T-cell (primary cell): ENCODE measurements around the gene PRELP. TPM values are rescaled to one million over a fixed set of nuclear protein-coding genes. Genes with fewer than 3 reads are reported as not detected.
"Not testable (repeated sequence)": the region's sequence is repeated elsewhere in the genome, so short reads cannot be mapped to it uniquely, and the experiment has no call there.

ENCODE experiments used
- ATAC-seq, 4 experiments: fragments of 200-7000 bp in 3 of 4; fragments of 150-1000 bp in 1 of 4; cut with Tn5 transposase; replicated peaks in 1 of 4; 1 replicate in 3 of 4; 2 replicates in 1 of 4; pipeline ENCODE4 v1.10.0; 2021; ENCODE audit warnings: moderate library complexity in 3 of 4, mild to moderate bottlenecking in 2 of 4, moderate number of reproducible peaks in 1 of 4
- CTCF ChIA-PET, 2 donors: fragments of 300-600 bp; sonication (Branson Sonifier 250); formaldehyde crosslinking; loops; one replicate each; lab custom pipeline; 2022; ENCODE audit warnings: antibody characterized with exemption in 2 of 2; lab: Charles Lee
- POLR2A ChIA-PET, 2 donors: fragments of 300-600 bp; sonication (Branson Sonifier 250); formaldehyde crosslinking; loops; one replicate each; lab custom pipeline; 2022; ENCODE audit warnings: antibody characterized with exemption in 2 of 2; lab: Charles Lee
- DNase-seq, 35 experiments: peaks; one replicate each; pipeline versions ENCODE4 v3.0.0 to v3.0.0-alpha.2; 2013 to 2023
- H3K27ac ChIP-seq: one replicate; pipeline ENCODE4 v1.5.1; 2013; ENCODE audit warnings: low read length
- H3K27me3 ChIP-seq, 2 experiments: replicated peaks in 1 of 2; 1 replicate in 1 of 2; 2 replicates in 1 of 2; pipeline versions ENCODE4 v1.6.1 to v1.7.0; 2013; ENCODE audit warnings: low read length in 1 of 2, mixed read lengths in 1 of 2; ENCODE audit not compliant: control insufficient read depth in 2 of 2, insufficient read depth in 2 of 2; ENCODE audit errors: extremely low read depth in 1 of 2
- H3K36me3 ChIP-seq, 2 donors: 1 replicate in 1 of 2; 2 replicates in 1 of 2; pipeline versions ENCODE4 v1.6.1 to v1.7.0; 2013; ENCODE audit warnings: low read length in 1 of 2; ENCODE audit not compliant: control insufficient read depth in 2 of 2, insufficient read depth in 1 of 2; ENCODE audit errors: extremely low read depth in 1 of 2
- H3K4me1 ChIP-seq, 2 experiments: 1 replicate in 1 of 2; 2 replicates in 1 of 2; pipeline versions ENCODE4 v1.6.1 to v1.7.0; 2013; ENCODE audit warnings: low read length in 2 of 2, mixed read lengths in 1 of 2; ENCODE audit not compliant: insufficient read depth in 2 of 2, control insufficient read depth in 1 of 2; ENCODE audit errors: extremely low read depth in 1 of 2
- H3K4me3 ChIP-seq, 2 donors: 1 replicate in 1 of 2; 2 replicates in 1 of 2; pipeline versions ENCODE4 v1.5.1 to v1.7.0; 2013; ENCODE audit warnings: mild to moderate bottlenecking in 2 of 2, low read length in 1 of 2, moderate library complexity in 1 of 2; ENCODE audit not compliant: control insufficient read depth in 1 of 2; ENCODE audit errors: extremely low read depth in 1 of 2
- H3K9me3 ChIP-seq: 2 replicates; pipeline ENCODE4 v1.7.0; 2013
- H3K27ac Mint-ChIP-seq, 2 donors: one replicate each; pipeline ENCODE4 v1.8.0; 2020 to 2021; ENCODE audit warnings: mild to moderate bottlenecking in 2 of 2, mixed read lengths in 2 of 2
- H3K27me3 Mint-ChIP-seq, 2 donors: one replicate each; pipeline ENCODE4 v1.8.0; 2021 to 2022; ENCODE audit warnings: mixed read lengths in 2 of 2
- H3K36me3 Mint-ChIP-seq: one replicate; pipeline ENCODE4 v1.8.0; 2021; ENCODE audit warnings: mixed read lengths
- H3K4me1 Mint-ChIP-seq, 3 donors: one replicate each; pipeline ENCODE4 v1.8.0; 2020 to 2022; ENCODE audit warnings: mixed read lengths in 3 of 3, mild to moderate bottlenecking in 1 of 3
- H3K4me3 Mint-ChIP-seq, 3 donors: one replicate each; pipeline ENCODE4 v1.8.0; 2020 to 2022; ENCODE audit warnings: mild to moderate bottlenecking in 3 of 3, mixed read lengths in 3 of 3, moderate library complexity in 3 of 3
- H3K9me3 Mint-ChIP-seq, 3 donors: one replicate each; pipeline ENCODE4 v1.8.0; 2020 to 2022; ENCODE audit warnings: mixed read lengths in 3 of 3
- WGBS: methylation state at CpG from one replicate; pipeline ENCODE4 v1.1.5; 2013; ENCODE audit warnings: missing lambda C conversion rate; ENCODE audit not compliant: insufficient coverage; 5-methylcytosine and 5-hydroxymethylcytosine counted together
- total RNA-seq, 35 experiments: library from RNA in 6 of 35; stranded (reverse) in 6 of 35; fragments of 120-200 nt in 1 of 35; gene quantifications; one replicate each; pipeline versions ENCODE4 v1.2.1 to v1.2.4 and lab custom pipeline; 2013 to 2026

The PRELP gene
- total RNA-seq, 5 donors from 2014 or later (not counting 1 experiment from before 2014, with no cell fraction given): 0.13 to 0.18 (median 0.13) TPM; not detected in 2

GRCh38 chr1:203444171-203444576 lies 31.4 kb upstream of the PRELP start:
- H3K4me3 Mint-ChIP-seq: no peak overlapping the region
- ChIA-PET POLR2A (no interaction called here), CTCF (no interaction called here)
- DNase-seq (no peak), ATAC-seq (no peak)
- H3K4me1 Mint-ChIP-seq: no peaks in the 10 kb centered on the region
- peaks cover 0 to 5% (median 2%) of the 10 kb centered on the region in 3 donors for H3K9me3 Mint-ChIP-seq
- no peak overlapping the region for H3K27ac Mint-ChIP-seq
- Histone ChIP-seq H3K27ac (no peak overlapping the region), H3K4me3 (no peak overlapping the region), H3K4me1 (no peaks in the 10 kb centered on the region), H3K36me3 (no peaks in the 10 kb centered on the region), H3K27me3 (peaks cover 0 to 24% of the 10 kb centered on the region in 2 experiments), H3K9me3 (no peaks in the 10 kb centered on the region)
- H3K36me3 Mint-ChIP-seq: no peaks in the 10 kb centered on the region
- no CpG with 5 or more reads among the region's 1 CpG for WGBS
- peaks cover 23 to 30% of the 10 kb centered on the region in 2 donors for H3K27me3 Mint-ChIP-seq

GRCh38 chr1:203447151-203447550 lies 28.5 kb upstream of the PRELP start:
- peaks cover 29% of the 10 kb centered on the region in 2 donors for H3K27me3 Mint-ChIP-seq
- H3K27ac Mint-ChIP-seq: no peak overlapping the region
- no peaks in the 10 kb centered on the region for H3K36me3 Mint-ChIP-seq
- no peak for DNase-seq
- H3K27me3 ChIP-seq: peaks cover 0 to 23% of the 10 kb centered on the region in 2 experiments
- H3K4me3 Mint-ChIP-seq: no peak overlapping the region
- H3K4me3 ChIP-seq: no peak overlapping the region
- no peaks in the 10 kb centered on the region for H3K36me3 ChIP-seq
- no peak for ATAC-seq
- H3K27ac ChIP-seq: no peak overlapping the region
- ChIA-PET POLR2A (no interaction called here), CTCF (no interaction called here)
- H3K4me1 ChIP-seq: no peaks in the 10 kb centered on the region
- no peaks in the 10 kb centered on the region for H3K4me1 Mint-ChIP-seq
- no CpG with 5 or more reads among the region's 2 CpGs for WGBS
- peaks cover 0 to 5% (median 2%) of the 10 kb centered on the region in 3 donors for H3K9me3 Mint-ChIP-seq
- H3K9me3 ChIP-seq: no peaks in the 10 kb centered on the region

DNA sequence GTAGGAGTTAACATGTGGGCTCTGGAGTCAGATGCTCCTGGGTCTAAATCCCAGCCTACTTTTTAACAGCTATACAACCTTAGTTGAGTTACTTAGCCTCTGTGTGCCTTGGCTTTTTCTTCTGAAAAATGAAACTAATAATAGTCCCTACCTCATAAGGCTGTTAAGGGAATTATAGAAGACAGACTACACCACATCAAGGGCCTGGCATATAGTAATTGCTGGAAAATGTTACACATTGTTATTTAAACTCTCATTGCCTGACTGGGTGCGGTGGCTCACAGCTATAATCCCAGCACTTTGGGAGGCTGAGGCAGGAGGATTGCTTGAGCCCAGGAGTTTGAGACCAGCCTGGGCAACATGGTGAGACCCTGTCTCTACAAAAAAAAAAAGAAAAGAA lies 28.0 kb upstream of the PRELP start:
- CTCF ChIA-PET, H3K4me3 Mint-ChIP-seq, POLR2A ChIA-PET: not testable (repeated sequence)

DNA sequence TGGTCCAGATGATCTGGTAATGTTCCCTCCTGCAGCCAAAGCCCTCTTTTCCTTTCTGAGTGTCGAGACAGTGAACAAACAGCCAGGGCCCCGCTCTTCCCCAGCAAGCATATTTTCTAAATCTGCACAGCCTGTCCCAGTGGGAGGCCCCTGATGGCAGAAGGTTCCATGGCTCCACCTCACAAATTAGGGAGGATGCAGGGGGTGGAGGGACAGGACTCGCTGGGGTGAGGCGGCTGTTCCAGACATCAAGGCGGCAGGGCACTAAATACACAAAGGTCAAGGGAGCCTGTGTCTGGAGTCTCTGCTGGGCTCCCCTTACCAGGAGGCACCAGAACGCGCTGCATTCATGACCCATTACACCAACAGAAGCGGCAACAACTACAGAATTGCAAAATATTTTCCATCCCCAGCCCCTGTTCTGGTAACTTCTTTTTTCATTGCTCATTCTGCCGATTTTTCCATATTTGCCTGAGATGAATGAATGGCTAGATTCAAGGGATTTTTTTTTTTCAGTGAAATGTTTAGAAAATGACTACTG lies 27.0 kb upstream of the PRELP start:
- no peak overlapping the region for H3K4me3 ChIP-seq
- 100% methylated on average over 2 of the region's 9 CpGs for WGBS
- H3K27me3 ChIP-seq: peaks cover 0 to 24% of the 10 kb centered on the region in 2 experiments
- Mint-ChIP-seq H3K27me3 (peaks cover 27 to 30% of the 10 kb centered on the region in 2 donors), H3K36me3 (no peaks in the 10 kb centered on the region), H3K4me3 (no peak overlapping the region), H3K27ac (no peak overlapping the region), H3K4me1 (no peaks in the 10 kb centered on the region), H3K9me3 (peaks cover 0 to 5% (median 2%) of the 10 kb centered on the region in 3 donors)
- no peak overlapping the region for H3K27ac ChIP-seq
- H3K4me1 ChIP-seq: no peaks in the 10 kb centered on the region
- ChIA-PET CTCF (no interaction called here), POLR2A (no interaction called here)
- DNase-seq (no peak), ATAC-seq (no peak)
- no peaks in the 10 kb centered on the region for H3K9me3 ChIP-seq
- no peaks in the 10 kb centered on the region for H3K36me3 ChIP-seq

More for the DNA sequence above, 28.0 kb upstream of the PRELP start:
- H3K4me1 Mint-ChIP-seq, H3K4me3 ChIP-seq, H3K9me3 ChIP-seq, H3K36me3 Mint-ChIP-seq, H3K9me3 Mint-ChIP-seq, H3K27ac Mint-ChIP-seq, ATAC-seq, DNase-seq, H3K27ac ChIP-seq, H3K4me1 ChIP-seq, H3K36me3 ChIP-seq: not testable (repeated sequence)
- peaks cover 0 to 21% of the 10 kb centered on the region in 2 experiments for H3K27me3 ChIP-seq
- H3K27me3 Mint-ChIP-seq: peaks cover 29% of the 10 kb centered on the region in 2 donors
- 80% methylated on average over 1 of the region's 1 CpG for WGBS

GRCh38 chr1:203450001-203450400 lies 25.6 kb upstream of the PRELP start:
- CTCF ChIA-PET: no interaction called here
- peaks cover 28 to 31% of the 10 kb centered on the region in 2 donors for H3K27me3 Mint-ChIP-seq
- POLR2A ChIA-PET: no interaction called here

DNA sequence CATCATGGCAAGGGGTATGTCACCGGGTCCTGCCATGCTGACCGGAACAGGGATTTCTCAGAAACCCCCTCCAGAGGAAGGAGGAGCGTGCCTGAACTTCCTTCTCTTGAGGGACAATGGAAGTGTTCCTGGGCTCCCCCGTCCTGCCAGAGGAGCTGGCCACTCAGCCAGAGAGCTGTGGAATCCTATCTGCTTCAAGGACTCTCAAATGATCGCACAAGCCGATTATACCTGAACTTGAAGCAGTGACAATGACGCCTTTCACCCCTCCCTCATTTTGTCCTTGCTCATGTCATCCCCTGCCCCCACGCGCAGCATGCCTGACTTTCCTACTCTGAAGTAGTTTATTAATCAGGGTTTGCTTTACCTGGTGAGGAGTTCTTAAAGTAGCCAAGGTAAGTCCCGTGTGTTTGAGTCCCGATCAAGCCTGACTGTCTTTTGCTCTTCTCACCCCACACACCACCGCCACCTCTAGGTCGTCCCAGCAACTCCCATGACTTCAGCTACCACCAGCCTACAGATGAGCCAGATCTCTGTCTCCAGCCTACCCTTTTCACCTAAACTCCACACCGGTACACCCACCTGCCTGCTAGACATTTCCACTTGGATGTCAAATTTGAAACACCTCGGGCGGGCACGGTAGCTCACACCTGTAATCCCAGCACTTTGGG lies 25.0 kb upstream of the PRELP start:
- Histone ChIP-seq H3K4me1 (no peaks in the 10 kb centered on the region), H3K27me3 (peaks cover 0 to 38% of the 10 kb centered on the region in 2 experiments), H3K36me3 (no peaks in the 10 kb centered on the region), H3K27ac (no peak overlapping the region), H3K9me3 (no peaks in the 10 kb centered on the region), H3K4me3 (no peak overlapping the region)
- Mint-ChIP-seq H3K27ac (no peak overlapping the region), H3K27me3 (peaks cover 26 to 33% of the 10 kb centered on the region in 2 donors), H3K4me1 (no peaks in the 10 kb centered on the region), H3K9me3 (no peaks in the 10 kb centered on the region), H3K36me3 (no peaks in the 10 kb centered on the region), H3K4me3 (no peak overlapping the region)
- no peak for DNase-seq
- WGBS: 85% methylated on average over 10 of the region's 17 CpGs
- CTCF ChIA-PET: no interaction called here
- POLR2A ChIA-PET: no interaction called here
- ATAC-seq: no peak

More at GRCh38 chr1:203450001-203450400, 25.6 kb upstream of the PRELP start:
- Mint-ChIP-seq H3K36me3 (no peaks in the 10 kb centered on the region), H3K4me1 (no peaks in the 10 kb centered on the region), H3K4me3 (no peak overlapping the region), H3K9me3 (peaks cover 0 to 3% (median under 1%) of the 10 kb centered on the region in 3 donors), H3K27ac (no peak overlapping the region)
- Histone ChIP-seq H3K27me3 (peaks cover 0 to 33% of the 10 kb centered on the region in 2 experiments), H3K36me3 (no peaks in the 10 kb centered on the region), H3K4me3 (no peak overlapping the region), H3K27ac (no peak overlapping the region), H3K9me3 (no peaks in the 10 kb centered on the region), H3K4me1 (no peaks in the 10 kb centered on the region)
- ATAC-seq: no peak
- no CpG with 5 or more reads among the region's 1 CpG for WGBS
- DNase-seq: no peak
